Gastroesophageal sphincter (tissue), 3 donors: Measurements from ENCODE around the gene SLC22A2.

Source experiments
- EP300 ChIP-seq: sonication (generic); formaldehyde crosslinking; IDR thresholded peaks from one replicate; pipeline ENCODE4 v1.6.1; 2017; ENCODE audit warnings: antibody characterized with exemption, mild to moderate bottlenecking
- POLR2A ChIP-seq, 2 donors: fragments of 450-650 bp; IDR thresholded peaks; one replicate each; pipeline ENCODE4 v1.6.1; 2017; ENCODE audit warnings: antibody characterized with exemption in 2 of 2, mild to moderate bottlenecking in 2 of 2, moderate library complexity in 1 of 2
- TF ChIP-seq, protein P1 (sequence below), 4 experiments: fragments of 200-600 bp in 2 of 4; fragments of 450-650 bp in 2 of 4; sonication (generic) in 1 of 4; IDR thresholded peaks; one replicate each; pipeline ENCODE4 v1.5.1; 2017 to 2019; ENCODE audit warnings: antibody characterized with exemption in 4 of 4, mild to moderate bottlenecking in 2 of 4, moderate library complexity in 2 of 4

DNA sequence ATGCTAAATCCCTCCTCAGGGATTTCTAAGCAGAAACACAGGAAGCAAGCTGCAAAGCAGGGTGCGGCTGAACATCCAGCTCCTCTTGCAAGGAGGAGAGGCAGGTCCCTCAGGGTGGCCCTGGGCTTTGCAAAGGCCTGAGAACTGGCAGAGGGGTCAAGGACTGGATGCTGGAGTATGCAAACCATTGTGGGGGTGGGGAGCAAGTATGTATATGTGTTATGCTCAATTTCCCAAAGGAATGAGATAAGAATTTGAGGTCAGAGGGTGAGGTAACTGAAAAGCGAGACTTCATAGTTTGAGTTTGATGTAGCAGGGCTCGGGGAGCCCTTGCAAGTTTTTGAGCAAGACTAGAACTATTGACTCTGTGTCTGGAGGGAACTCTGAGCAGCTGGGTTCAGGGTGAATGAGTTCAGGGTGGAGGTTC is 11.2 kb downstream of the SLC22A2 start:
- TF ChIP-seq, protein P1, sequence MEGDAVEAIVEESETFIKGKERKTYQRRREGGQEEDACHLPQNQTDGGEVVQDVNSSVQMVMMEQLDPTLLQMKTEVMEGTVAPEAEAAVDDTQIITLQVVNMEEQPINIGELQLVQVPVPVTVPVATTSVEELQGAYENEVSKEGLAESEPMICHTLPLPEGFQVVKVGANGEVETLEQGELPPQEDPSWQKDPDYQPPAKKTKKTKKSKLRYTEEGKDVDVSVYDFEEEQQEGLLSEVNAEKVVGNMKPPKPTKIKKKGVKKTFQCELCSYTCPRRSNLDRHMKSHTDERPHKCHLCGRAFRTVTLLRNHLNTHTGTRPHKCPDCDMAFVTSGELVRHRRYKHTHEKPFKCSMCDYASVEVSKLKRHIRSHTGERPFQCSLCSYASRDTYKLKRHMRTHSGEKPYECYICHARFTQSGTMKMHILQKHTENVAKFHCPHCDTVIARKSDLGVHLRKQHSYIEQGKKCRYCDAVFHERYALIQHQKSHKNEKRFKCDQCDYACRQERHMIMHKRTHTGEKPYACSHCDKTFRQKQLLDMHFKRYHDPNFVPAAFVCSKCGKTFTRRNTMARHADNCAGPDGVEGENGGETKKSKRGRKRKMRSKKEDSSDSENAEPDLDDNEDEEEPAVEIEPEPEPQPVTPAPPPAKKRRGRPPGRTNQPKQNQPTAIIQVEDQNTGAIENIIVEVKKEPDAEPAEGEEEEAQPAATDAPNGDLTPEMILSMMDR (IDR thresholded peaks at IDR 0.05), result no peak
- no peak for TF ChIP-seq POLR2A (IDR thresholded peaks at IDR 0.05)
- no peak for TF ChIP-seq EP300
